ENCODE results near the gene RALA. TPM values are rescaled to one million over a fixed set of nuclear protein-coding genes. Genes with fewer than 3 reads are reported as not detected.

Gene RALA
- total and polyA plus RNA-seq, 10 of the 15 experiments (the other 5 are each of a cell fraction or from before 2014, with no cell fraction given): 7.5 to 53.3 (median 23.1) TPM

DNA sequence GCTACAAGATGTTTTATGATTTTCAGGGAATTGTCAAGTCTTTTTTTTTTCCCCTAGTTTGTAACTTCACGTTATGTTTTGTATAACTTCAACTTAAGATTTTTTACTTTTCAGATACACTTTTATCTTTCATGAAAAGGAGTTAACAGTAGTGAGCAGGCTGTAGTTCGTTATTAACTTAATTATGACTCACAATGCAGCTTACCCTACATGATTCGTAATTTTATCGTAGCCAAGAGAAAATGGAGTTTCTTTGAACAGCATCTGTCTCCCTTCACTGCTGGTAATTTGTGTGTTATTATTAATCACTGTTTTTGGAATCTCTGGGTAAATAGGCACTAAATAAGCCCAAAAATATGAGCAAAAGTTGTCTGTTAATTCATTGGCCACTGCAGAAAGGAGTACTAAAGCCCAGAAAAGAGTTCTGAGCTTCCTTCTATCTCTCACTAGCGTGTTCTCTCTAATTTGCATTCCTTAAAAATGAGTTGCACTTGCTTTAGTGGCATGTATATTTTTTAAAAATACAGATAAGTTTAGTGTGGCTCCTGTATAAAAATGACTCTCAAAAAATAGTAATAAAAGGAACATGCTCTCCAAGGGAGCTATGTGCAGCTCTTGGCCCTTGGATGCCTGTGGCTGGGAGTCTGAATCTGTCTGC, 36.1 kb downstream of the RALA start:
- Histone ChIP-seq H3K9me3 (replicated peaks; ENCODE audit: control insufficient read depth, insufficient read depth, low read length) (peaks cover 7% of the 10 kb centered on the region), H3K79me2 (ENCODE audit: control insufficient read depth, insufficient read depth, low read length) (peaks cover 5% of the 10 kb centered on the region), H4K20me1 (ENCODE audit: control insufficient read depth, insufficient read depth) (no peaks in the 10 kb centered on the region), H3K4me3 (no peak overlapping the region), H3K27me3 (replicated peaks in 1 of 2; ENCODE audit: control insufficient read depth in 2 of 2, insufficient read depth in 2 of 2, low read length in 1 of 2) (no peaks in the 10 kb centered on the region), H3K4me1 (ENCODE audit: control insufficient read depth, insufficient read depth, low read length) (peaks cover 9% of the 10 kb centered on the region), H3K4me2 (ENCODE audit: control insufficient read depth, insufficient read depth) (no peak overlapping the region), H2AFZ (ENCODE audit: control insufficient read depth, low read depth, low read length) (no peak overlapping the region), H3K9ac (ENCODE audit: control insufficient read depth, insufficient read depth, low read length) (no peak overlapping the region), H3K27ac (ENCODE audit: control insufficient read depth, insufficient read depth) (no peak overlapping the region), H3K36me3 (ENCODE audit: control insufficient read depth in 2 of 2, insufficient read depth in 2 of 2, low read length in 1 of 2) (no peaks in the 10 kb centered on the region; a peak in 1 of 4 replicates)
- 95% methylated on average over 5 of the region's 5 CpGs for WGBS (ENCODE audit: insufficient coverage, insufficient replicate concordance, low lambda C conversion rate, missing lambda C conversion rate)
- POLR2A ChIA-PET: interaction anchor here (0.5 to 0.8 kb wide), 2 partner anchors 11 to 174 kb away, joined by 3 read pairs; no protein-coding TSS in a partner anchor
- in situ Hi-C loops (cut with MboI) (no loop called here), intact Hi-C loops (cut with micrococcal nuclease; ENCODE audit: unreplicated experiment) (no loop called here)
- ATAC-seq: no peak
- TF ChIP-seq, protein P1, sequence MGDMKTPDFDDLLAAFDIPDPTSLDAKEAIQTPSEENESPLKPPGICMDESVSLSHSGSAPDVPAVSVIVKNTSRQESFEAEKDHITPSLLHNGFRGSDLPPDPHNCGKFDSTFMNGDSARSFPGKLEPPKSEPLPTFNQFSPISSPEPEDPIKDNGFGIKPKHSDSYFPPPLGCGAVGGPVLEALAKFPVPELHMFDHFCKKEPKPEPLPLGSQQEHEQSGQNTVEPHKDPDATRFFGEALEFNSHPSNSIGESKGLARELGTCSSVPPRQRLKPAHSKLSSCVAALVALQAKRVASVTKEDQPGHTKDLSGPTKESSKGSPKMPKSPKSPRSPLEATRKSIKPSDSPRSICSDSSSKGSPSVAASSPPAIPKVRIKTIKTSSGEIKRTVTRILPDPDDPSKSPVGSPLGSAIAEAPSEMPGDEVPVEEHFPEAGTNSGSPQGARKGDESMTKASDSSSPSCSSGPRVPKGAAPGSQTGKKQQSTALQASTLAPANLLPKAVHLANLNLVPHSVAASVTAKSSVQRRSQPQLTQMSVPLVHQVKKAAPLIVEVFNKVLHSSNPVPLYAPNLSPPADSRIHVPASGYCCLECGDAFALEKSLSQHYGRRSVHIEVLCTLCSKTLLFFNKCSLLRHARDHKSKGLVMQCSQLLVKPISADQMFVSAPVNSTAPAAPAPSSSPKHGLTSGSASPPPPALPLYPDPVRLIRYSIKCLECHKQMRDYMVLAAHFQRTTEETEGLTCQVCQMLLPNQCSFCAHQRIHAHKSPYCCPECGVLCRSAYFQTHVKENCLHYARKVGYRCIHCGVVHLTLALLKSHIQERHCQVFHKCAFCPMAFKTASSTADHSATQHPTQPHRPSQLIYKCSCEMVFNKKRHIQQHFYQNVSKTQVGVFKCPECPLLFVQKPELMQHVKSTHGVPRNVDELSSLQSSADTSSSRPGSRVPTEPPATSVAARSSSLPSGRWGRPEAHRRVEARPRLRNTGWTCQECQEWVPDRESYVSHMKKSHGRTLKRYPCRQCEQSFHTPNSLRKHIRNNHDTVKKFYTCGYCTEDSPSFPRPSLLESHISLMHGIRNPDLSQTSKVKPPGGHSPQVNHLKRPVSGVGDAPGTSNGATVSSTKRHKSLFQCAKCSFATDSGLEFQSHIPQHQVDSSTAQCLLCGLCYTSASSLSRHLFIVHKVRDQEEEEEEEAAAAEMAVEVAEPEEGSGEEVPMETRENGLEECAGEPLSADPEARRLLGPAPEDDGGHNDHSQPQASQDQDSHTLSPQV (IDR thresholded peaks at IDR 0.05): no peak
- TF ChIP-seq CREM (IDR thresholded peaks at IDR 0.05; ENCODE audit: low read depth) (no peak), ATF7 (IDR thresholded peaks at IDR 0.05; ENCODE audit: low read depth) (no peak), LARP7 (IDR thresholded peaks at IDR 0.05) (no peak)
- FAIRE-seq: no peak
- RAD21 ChIA-PET (ENCODE audit: unreplicated experiment): no interaction called here
- CTCF ChIA-PET: interaction anchor here (0.6 kb wide), 1 partner anchor 8 kb away, joined by 3 read pairs; no protein-coding TSS in a partner anchor
- BruUV-seq (replicated peaks): no TSS peak
- DNase-seq (ENCODE audit: low read depth, low spot score): no peak
- SMC1A ChIA-PET (ENCODE audit: uncharacterized antibody, unreplicated experiment): no interaction called here
